Measurements from ENCODE around the gene PPP6R1. TPM values are rescaled to one million over a fixed set of nuclear protein-coding genes. Genes with fewer than 3 reads are reported as not detected.
A peak's percentile ranks its signal among the peaks of the same experiment; 100 is the strongest.

PPP6R1 gene
- polyA plus RNA-seq, 3 donors, result 16.9 to 91.3 (median 22.0) TPM

DNA sequence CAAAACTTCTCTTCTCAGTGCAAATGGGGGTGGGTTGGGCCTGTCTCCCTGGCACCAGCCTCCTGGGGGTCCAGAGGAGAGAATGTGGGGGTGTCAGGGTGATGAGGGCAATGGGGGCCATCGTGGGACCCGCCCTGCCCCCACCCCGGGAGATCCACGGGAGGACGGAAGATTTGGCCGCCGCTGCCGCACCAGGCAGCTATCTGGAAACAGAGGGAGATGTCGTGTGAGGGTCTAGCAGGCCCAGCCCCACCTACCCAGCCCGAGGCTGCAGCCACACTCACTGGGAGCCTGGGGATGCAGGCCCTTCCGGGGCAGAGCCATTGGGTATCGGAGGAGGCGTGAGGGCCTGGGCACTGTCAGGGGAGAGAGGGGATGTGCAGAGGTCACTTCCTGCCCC, 28.5 kb downstream of the PPP6R1 start:
- Mint-ChIP-seq H3K4me1 (peaks cover 5% of the 10 kb centered on the region), H3K9me3 (peaks cover 0 to 2% (median 0%) of the 10 kb centered on the region in 7 donors), H3K27me3 (ENCODE audit: low read depth in 3 of 3) (peaks cover 0 to 3% (median 0%) of the 10 kb centered on the region in 3 donors), H3K27ac (peak overlapping the region in 1 of 7 donors; percentile 42), H3K4me3 (no peak overlapping the region), H3K36me3 (peaks cover 66 to 83% of the 10 kb centered on the region in 2 donors)
- TF ChIP-seq, protein P1, sequence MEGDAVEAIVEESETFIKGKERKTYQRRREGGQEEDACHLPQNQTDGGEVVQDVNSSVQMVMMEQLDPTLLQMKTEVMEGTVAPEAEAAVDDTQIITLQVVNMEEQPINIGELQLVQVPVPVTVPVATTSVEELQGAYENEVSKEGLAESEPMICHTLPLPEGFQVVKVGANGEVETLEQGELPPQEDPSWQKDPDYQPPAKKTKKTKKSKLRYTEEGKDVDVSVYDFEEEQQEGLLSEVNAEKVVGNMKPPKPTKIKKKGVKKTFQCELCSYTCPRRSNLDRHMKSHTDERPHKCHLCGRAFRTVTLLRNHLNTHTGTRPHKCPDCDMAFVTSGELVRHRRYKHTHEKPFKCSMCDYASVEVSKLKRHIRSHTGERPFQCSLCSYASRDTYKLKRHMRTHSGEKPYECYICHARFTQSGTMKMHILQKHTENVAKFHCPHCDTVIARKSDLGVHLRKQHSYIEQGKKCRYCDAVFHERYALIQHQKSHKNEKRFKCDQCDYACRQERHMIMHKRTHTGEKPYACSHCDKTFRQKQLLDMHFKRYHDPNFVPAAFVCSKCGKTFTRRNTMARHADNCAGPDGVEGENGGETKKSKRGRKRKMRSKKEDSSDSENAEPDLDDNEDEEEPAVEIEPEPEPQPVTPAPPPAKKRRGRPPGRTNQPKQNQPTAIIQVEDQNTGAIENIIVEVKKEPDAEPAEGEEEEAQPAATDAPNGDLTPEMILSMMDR (IDR thresholded peaks at IDR 0.05), result no peak
- Histone ChIP-seq H4K20me1 (ENCODE audit: insufficient read depth, low read length) (peaks cover 98% of the 10 kb centered on the region), H3K9ac (ENCODE audit: insufficient read depth, low read length, poor library complexity, severe bottlenecking) (no peak overlapping the region), H2AFZ (ENCODE audit: insufficient read depth, low read depth, low read length, poor library complexity, severe bottlenecking) (no peak overlapping the region), H3K4me2 (replicated peaks; ENCODE audit: extremely low read depth, low read length, poor library complexity, severe bottlenecking) (no peak overlapping the region), H3K79me2 (ENCODE audit: insufficient read depth, low read length) (peaks cover 20% of the 10 kb centered on the region), H3K27me3 (ENCODE audit: control insufficient read depth in 2 of 2, insufficient read depth in 2 of 2, low read length in 2 of 2) (no peaks in the 10 kb centered on the region), H3K4me3 (replicated peaks in 1 of 3; ENCODE audit: low read depth in 2 of 3, low read length in 3 of 3) (no peak overlapping the region), H3K27ac (ENCODE audit: low read depth in 1 of 2, low read length in 2 of 2) (no peak overlapping the region), H3K9me3 (replicated peaks in 1 of 2; ENCODE audit: control insufficient read depth in 1 of 2, insufficient read depth in 1 of 2, low read length in 2 of 2) (no peaks in the 10 kb centered on the region), H3K36me3 (replicated peaks in 1 of 2; ENCODE audit: control insufficient read depth in 1 of 2, insufficient read depth in 2 of 2, low read length in 2 of 2) (peaks cover 83 to 92% of the 10 kb centered on the region in 2 donors), H3K4me1 (ENCODE audit: control insufficient read depth in 1 of 2, insufficient read depth in 2 of 2, low read length in 2 of 2) (no peaks in the 10 kb centered on the region)
- DNase-seq, result no peak
- WGBS (ENCODE audit: insufficient coverage), result 80% methylated on average over 1 of the region's 13 CpGs
- intact Hi-C loops (cut with micrococcal nuclease), result no loop called here

DNA sequence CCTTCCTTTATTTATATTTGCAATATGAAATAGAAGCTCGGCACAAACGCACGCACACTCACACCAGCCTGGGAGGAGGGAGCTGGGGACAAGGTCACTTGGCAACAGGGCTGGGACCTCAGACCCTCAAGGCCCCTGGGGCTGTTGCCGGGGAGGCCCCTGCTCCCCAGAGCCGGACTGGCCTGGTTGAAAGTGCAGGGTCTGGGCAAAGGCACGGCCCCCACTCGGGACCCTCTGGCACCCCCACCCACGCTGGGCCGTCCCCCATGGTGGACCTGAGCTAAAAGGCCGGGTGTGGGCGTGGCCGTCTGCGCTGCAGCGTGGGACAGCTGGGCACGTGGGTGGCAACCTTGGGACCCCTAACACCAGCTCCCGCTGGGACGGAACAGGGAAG, 29.0 kb downstream of the PPP6R1 start:
- Histone ChIP-seq H3K79me2 (ENCODE audit: insufficient read depth, low read length) (peaks cover 20% of the 10 kb centered on the region), H4K20me1 (ENCODE audit: insufficient read depth, low read length) (peaks cover 96% of the 10 kb centered on the region), H3K9ac (ENCODE audit: insufficient read depth, low read length, poor library complexity, severe bottlenecking) (no peak overlapping the region), H3K27ac (ENCODE audit: low read depth in 1 of 2, low read length in 2 of 2) (no peak overlapping the region), H3K4me1 (ENCODE audit: control insufficient read depth in 1 of 2, insufficient read depth in 2 of 2, low read length in 2 of 2) (no peaks in the 10 kb centered on the region), H3K4me2 (replicated peaks; ENCODE audit: extremely low read depth, low read length, poor library complexity, severe bottlenecking) (no peak overlapping the region), H3K36me3 (replicated peaks in 1 of 2; ENCODE audit: control insufficient read depth in 1 of 2, insufficient read depth in 2 of 2, low read length in 2 of 2) (peaks cover 78 to 86% of the 10 kb centered on the region in 2 donors), H3K9me3 (replicated peaks in 1 of 2; ENCODE audit: control insufficient read depth in 1 of 2, insufficient read depth in 1 of 2, low read length in 2 of 2) (no peaks in the 10 kb centered on the region), H2AFZ (ENCODE audit: insufficient read depth, low read depth, low read length, poor library complexity, severe bottlenecking) (no peak overlapping the region), H3K4me3 (replicated peaks in 1 of 3; ENCODE audit: low read depth in 2 of 3, low read length in 3 of 3) (no peak overlapping the region), H3K27me3 (ENCODE audit: control insufficient read depth in 2 of 2, insufficient read depth in 2 of 2, low read length in 2 of 2) (no peaks in the 10 kb centered on the region)
- H3K4me1 Mint-ChIP-seq, result peaks cover 5% of the 10 kb centered on the region
- peaks cover 0 to 2% (median 0%) of the 10 kb centered on the region in 7 donors for H3K9me3 Mint-ChIP-seq
- no peak overlapping the region for H3K27ac Mint-ChIP-seq
- peaks cover 60 to 77% of the 10 kb centered on the region in 2 donors for H3K36me3 Mint-ChIP-seq
- no peak overlapping the region for H3K4me3 Mint-ChIP-seq
- WGBS (ENCODE audit: insufficient coverage), result 89% methylated on average over 9 of the region's 17 CpGs
- TF ChIP-seq, protein P1 (IDR thresholded peaks at IDR 0.05), result no peak
- DNase-seq, result no peak
- H3K27me3 Mint-ChIP-seq (ENCODE audit: low read depth in 3 of 3), result peaks cover 0 to 3% (median 0%) of the 10 kb centered on the region in 3 donors
- intact Hi-C loops (cut with micrococcal nuclease), result no loop called here

All from CD14-positive monocyte (primary cell).